Measurements from ENCODE around the gene KRTAP5-5.
"Not testable (repeated sequence)": the region's sequence is repeated elsewhere in the genome, so short reads cannot be mapped to it uniquely, and the experiment has no call there.

Gene KRTAP5-5

GRCh38 chr11:1654388-1655167 is 25.0 kb downstream of the KRTAP5-5 start:
- in situ Hi-C loops (cut with HindIII; ENCODE audit: low sequenced_read_pairs): no loop called here

DNA sequence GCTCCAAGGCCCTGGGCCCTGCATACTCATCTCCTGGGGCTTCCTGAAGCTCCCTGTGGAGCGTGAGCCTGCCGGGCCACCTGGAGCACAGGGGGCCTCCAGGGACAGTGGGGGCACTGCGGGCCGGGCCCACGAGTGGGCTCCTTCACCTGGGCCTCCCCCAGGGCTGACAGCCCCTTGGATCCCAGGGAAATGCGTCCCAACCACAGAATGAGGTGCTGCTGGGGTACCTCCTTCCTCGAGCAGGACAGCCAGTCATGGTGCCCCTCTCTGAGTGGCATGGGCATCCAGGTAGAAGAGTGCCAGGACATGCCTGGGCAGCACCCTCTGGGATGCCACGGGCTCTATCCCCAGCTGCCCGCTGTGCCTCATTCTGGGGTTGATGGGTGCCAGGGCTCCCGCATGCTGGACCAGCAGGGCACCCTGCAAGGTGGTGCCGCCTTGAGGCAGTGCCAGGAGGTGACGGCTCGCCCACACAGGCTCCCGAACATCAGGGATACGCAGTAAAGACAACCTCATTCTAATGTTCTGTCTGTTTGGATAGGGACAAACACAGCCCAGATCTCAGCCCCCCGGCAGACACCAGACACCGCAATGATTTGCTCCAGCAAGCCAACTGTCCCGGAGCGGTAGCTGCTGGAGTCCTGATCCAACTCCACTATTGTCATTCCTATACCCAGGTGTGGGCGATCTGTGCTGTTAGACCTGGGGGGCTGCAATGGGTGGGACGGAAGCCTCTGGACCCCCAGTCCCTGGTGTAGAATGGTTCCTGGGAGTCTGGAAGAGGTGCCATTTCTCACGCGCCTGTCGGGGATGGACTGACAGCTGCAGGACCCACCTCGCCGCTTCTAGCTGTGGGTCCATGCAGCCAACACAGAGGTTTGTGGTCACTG is 25.8 kb downstream of the KRTAP5-5 start:
- in situ Hi-C loops (cut with HindIII; ENCODE audit: low sequenced_read_pairs): no loop called here

- in situ Hi-C loops (cut with HindIII; ENCODE audit: low sequenced_read_pairs): no loop called here
Observed at GRCh38 chr11:1656061-1656441, 26.5 kb downstream of the KRTAP5-5 start.

GRCh38 chr11:1656670-1657069 is 27.1 kb downstream of the KRTAP5-5 start:
- in situ Hi-C loops (cut with HindIII; ENCODE audit: low sequenced_read_pairs): no loop called here

GRCh38 chr11:1659506-1659905 is 29.9 kb downstream of the KRTAP5-5 start:
- in situ Hi-C loops (cut with HindIII; ENCODE audit: low sequenced_read_pairs): no loop called here

DNA sequence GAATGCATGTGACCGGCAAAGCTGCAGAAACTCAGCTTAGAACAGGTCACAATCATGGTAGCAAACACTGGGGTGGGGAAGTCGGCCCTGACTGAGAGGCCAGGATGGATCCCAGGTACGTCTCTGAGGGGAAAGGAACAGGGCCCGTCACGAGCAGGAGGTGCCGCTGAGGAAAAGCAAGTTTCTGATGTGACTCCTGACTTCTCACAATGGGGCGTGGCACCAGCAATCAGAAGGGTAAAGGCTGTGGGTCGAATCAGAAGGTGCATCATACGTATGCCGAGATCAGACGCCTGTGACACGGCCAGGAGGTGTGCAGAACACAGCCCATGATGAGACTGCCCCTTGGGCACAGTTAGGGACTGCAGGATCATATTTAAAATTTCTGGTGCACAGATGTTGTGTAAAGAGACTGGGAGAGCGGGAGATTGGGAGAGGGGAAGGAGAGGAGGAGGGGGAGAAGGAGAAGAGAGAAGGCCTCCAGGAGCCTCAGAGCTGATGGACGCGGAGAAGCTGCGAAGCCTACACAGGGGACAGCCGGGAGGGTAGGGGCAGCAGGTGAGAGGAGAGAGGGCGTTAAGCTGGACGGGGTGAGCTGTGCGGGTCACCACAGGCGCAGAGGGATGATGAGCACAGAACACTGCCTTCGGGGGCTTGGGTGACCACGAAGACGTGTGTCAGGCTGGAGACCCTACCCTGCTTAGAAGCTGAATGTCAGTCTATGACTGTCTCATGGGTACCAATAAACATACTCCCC is 30.7 kb downstream of the KRTAP5-5 start:
- in situ Hi-C loops (cut with HindIII; ENCODE audit: low sequenced_read_pairs): no loop called here

GRCh38 chr11:1661454-1662269 is 32.1 kb downstream of the KRTAP5-5 start:
- in situ Hi-C loops (cut with HindIII; ENCODE audit: low sequenced_read_pairs): not testable (repeated sequence)

DNA sequence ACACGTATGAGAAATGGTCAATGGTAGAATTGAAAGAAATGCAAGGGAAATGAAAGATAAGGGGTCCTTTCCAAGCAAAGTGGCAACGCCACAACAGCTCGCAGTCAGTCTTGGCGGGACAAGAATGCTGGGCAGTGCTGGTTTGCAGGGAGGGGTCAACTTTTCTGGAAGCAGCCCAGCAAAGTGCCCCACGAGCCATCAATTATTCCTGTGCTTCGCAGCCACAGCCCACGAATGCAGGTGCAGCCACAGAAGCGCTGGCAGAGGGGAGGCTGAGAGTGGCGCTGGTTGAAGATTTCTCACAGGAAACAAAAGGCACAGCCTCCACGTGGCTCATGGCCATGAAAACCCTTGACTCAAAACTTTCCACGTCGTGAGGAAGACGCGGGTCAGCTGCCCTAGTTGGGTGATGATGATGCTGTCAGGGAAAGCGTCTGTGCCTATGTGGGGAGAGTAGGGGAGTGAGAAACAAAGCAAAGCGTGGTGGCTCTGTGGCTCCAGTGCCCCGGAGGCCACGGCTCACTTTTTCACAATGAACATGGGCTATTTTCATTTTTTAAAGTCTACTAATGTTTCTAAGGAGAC is 33.2 kb downstream of the KRTAP5-5 start:
- in situ Hi-C loops (cut with HindIII; ENCODE audit: low sequenced_read_pairs): not testable (repeated sequence)

DNA sequence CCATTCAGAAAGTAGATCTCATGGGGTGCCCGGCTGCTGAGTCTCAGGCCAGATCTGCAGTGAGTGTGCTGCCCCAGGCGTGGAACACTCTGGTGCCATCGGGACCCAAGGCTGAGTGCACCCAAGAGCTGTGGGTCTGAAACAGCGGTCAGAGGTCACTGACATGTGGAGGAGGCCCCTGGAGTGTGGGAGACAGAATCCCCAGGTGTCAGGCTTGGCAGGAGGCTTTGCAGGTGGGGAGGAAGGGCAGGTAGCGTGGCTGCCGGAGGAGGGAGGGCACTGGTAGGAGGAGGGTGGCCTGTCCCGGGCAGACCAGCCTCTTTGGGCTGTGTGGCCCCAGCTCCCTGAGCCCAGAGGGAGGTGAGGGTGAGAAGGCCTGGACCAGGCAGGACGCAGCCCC is 35.7 kb downstream of the KRTAP5-5 start:
- in situ Hi-C loops (cut with HindIII; ENCODE audit: low sequenced_read_pairs): no loop called here

DNA sequence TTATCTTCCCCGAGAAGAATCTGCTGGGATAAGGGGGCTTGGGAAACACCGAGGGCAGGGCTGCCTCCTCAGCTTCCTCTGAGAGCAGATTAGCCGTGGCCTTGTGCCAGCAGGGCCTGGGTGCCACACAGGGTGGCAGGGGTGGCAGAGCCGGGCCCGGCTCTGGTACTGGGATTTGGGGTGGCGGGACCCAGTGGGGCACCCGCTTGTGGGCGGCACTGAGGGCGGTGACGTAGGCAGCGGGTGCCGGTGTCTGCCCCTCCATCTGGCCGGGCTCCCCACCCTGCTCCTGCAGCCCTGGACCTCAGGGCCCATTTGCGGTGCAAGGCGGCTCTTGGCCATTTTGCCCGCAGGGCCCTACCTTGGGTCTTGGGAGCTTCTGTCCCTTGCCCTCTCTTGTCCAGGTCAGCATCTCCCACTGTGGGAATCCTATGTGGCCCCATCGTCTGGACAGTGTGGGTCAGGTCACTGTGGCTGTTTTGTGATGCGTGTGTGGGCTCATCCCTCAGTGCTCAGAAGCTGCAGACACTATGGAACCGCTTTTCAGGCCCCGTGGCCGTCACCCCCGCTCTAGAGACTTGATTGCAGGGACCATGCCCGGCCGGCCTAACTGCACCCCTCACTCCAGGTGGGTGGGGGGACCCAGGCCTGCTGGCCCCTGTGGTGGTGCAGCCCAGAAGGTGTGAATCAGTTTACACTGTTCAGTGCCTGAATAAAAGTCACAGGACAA is 37.7 kb downstream of the KRTAP5-5 start:
- in situ Hi-C loops (cut with HindIII; ENCODE audit: low sequenced_read_pairs): no loop called here

GRCh38 chr11:1667906-1668305 is 38.3 kb downstream of the KRTAP5-5 start:
- in situ Hi-C loops (cut with HindIII; ENCODE audit: low sequenced_read_pairs): no loop called here

- in situ Hi-C loops (cut with HindIII; ENCODE audit: low sequenced_read_pairs): no loop called here
Observed at GRCh38 chr11:1668911-1669473, 39.4 kb downstream of the KRTAP5-5 start.

GRCh38 chr11:1669546-1670218 is 40.1 kb downstream of the KRTAP5-5 start:
- in situ Hi-C loops (cut with HindIII; ENCODE audit: low sequenced_read_pairs): no loop called here

DNA sequence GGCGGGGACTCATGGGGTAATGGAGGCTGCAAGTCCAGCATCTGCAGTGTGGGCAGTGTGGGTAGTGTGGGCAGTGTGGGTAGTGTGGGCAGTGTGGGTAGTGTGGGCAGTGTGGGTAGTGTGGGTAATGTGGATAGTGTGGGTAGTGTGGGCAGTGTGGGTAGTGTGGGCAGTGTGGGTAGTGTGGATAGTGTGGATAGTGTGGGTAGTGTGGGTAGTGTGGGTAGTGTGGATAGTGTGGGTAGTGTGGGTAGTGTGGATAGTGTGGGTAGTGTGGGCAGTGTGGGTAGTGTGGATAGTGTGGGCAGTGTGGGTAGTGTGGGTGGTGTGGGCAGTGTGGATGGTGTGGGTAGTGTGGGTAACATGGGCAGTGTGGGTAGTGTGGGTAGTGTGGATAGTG is 40.9 kb downstream of the KRTAP5-5 start:
- in situ Hi-C loops (cut with HindIII; ENCODE audit: low sequenced_read_pairs): not testable (repeated sequence)

GRCh38 chr11:1670905-1671371 is 41.4 kb downstream of the KRTAP5-5 start:
- in situ Hi-C loops (cut with HindIII; ENCODE audit: low sequenced_read_pairs): no loop called here

- in situ Hi-C loops (cut with HindIII; ENCODE audit: low sequenced_read_pairs): no loop called here
Observed at GRCh38 chr11:1671658-1672057, 42.1 kb downstream of the KRTAP5-5 start.

DNA sequence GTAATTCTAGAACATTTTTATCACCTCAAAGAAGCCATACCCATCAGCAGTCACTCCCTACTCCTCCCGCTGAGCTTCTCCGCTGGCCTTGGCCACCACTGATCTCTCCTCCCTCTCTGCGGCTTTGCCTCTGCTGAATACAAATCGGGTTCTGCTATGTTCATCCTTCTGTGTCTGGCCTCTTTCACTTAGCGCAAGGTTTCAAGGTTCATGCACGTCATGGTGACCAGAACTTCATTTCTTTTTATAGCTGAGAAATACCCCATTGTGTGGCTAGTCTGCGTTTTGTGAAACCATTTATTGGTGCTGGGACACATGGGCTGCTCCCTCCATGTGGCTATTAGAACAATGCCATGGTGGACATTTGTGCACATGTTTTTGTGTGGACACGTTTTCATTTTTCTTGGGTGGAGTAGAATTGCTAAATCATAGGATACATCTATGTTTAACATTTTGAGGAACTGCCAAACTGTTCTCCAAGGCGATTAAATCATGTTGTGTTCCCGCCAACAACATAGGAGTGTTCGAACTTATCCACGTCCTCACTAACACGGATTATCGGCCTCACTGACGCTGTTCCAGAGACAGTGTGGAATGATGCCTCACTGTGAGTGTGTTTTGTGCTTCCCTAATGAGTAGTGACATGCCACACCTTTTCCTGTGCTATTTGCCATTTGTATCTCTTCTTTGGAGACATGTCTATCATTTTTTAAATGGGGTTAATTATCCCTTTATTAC is 43.2 kb downstream of the KRTAP5-5 start:
- in situ Hi-C loops (cut with HindIII; ENCODE audit: low sequenced_read_pairs): no loop called here
